MCF 10A (cell line): ENCODE data around the gene ADTRP. TPM values are rescaled to one million over a fixed set of nuclear protein-coding genes. Genes with fewer than 3 reads are reported as not detected.

ENCODE experiments used
- BruUV-seq: library from RNA; stranded (reverse); fragments of 400-500 nt; replicated peaks from 2 replicates; lab custom pipeline; 2021; lab: Mats Ljungman, UMichigan
- CTCF ChIA-PET: fragments of 300-600 bp; sonication (Branson Sonifier 250); formaldehyde crosslinking; extraction: SDS; loops from one replicate; lab custom pipeline; 2021; ENCODE audit warnings: antibody characterized with exemption, inconsistent platforms; lab: Yijun Ruan, JAX
- POLR2A ChIA-PET: fragments of 300-600, 350-650 bp; sonication (Branson Sonifier 250); formaldehyde crosslinking; extraction: SDS; loops from one replicate; lab custom pipeline; 2020; ENCODE audit warnings: antibody characterized with exemption, inconsistent platforms; lab: Yijun Ruan, JAX
- DNase-seq: peaks from one replicate; pipeline ENCODE4 v3.0.0-alpha.2; 2018; ENCODE audit not compliant: unreplicated experiment
- H3K27ac Mint-ChIP-seq: one replicate; pipeline ENCODE4 v1.8.0; 2022; ENCODE audit warnings: mild to moderate bottlenecking, low read depth, mixed read lengths; ENCODE audit not compliant: unreplicated experiment
- H3K27me3 Mint-ChIP-seq: one replicate; pipeline ENCODE4 v1.8.0; 2022; ENCODE audit warnings: mixed read lengths; ENCODE audit not compliant: insufficient read depth, unreplicated experiment
- H3K36me3 Mint-ChIP-seq: one replicate; pipeline ENCODE4 v1.8.0; 2022; ENCODE audit warnings: mild to moderate bottlenecking, moderate library complexity, mixed read lengths; ENCODE audit not compliant: insufficient read depth, unreplicated experiment
- H3K4me1 Mint-ChIP-seq: one replicate; pipeline ENCODE4 v1.8.0; 2022; ENCODE audit warnings: mixed read lengths; ENCODE audit not compliant: insufficient read depth, unreplicated experiment
- H3K4me3 Mint-ChIP-seq: one replicate; pipeline ENCODE4 v1.8.0; 2022; ENCODE audit warnings: mild to moderate bottlenecking, moderate library complexity, mixed read lengths; ENCODE audit not compliant: unreplicated experiment
- H3K9me3 Mint-ChIP-seq: one replicate; pipeline ENCODE4 v1.8.0; 2022; ENCODE audit warnings: mixed read lengths; ENCODE audit not compliant: unreplicated experiment
- CTCF ChIP-seq: fragments of 200-600 bp; IDR thresholded peaks from one replicate; pipeline ENCODE4 v1.8.0; 2022; ENCODE audit warnings: antibody characterized with exemption, mild to moderate bottlenecking; ENCODE audit not compliant: unreplicated experiment
- intact Hi-C: fragments of 100-400 bp; cut with micrococcal nuclease; formaldehyde crosslinking; loops from 2 replicates; pipeline ENCODE4 v1.14.1; 2022
- total RNA-seq: library from RNA; stranded (reverse); gene quantifications from 2 replicates; pipeline ENCODE4 v1.2.3, GENCODE V29; 2022

Gene ADTRP
- total RNA-seq, 1 experiment from 2014 or later, result 14.8 TPM

- no peaks in the 10 kb centered on the region for H3K36me3 Mint-ChIP-seq
- DNase-seq, result no peak
- BruUV-seq, result no TSS peak
- no peak overlapping the region for H3K4me3 Mint-ChIP-seq
- no peaks in the 10 kb centered on the region for H3K27me3 Mint-ChIP-seq
- intact Hi-C loops, result no loop called here
- H3K9me3 Mint-ChIP-seq, result no peaks in the 10 kb centered on the region
- ChIA-PET CTCF (no interaction called here), POLR2A (no interaction called here)
- H3K27ac Mint-ChIP-seq, result no peak overlapping the region
- no peak for TF ChIP-seq CTCF
- H3K4me1 Mint-ChIP-seq, result peaks cover 1% of the 10 kb centered on the region
Measured at GRCh38 chr6:11724286-11724685, 54.3 kb downstream of the ADTRP start.

- no peaks in the 10 kb centered on the region for H3K4me1 Mint-ChIP-seq
- H3K4me3 Mint-ChIP-seq, result no peak overlapping the region
- ChIA-PET CTCF (interaction anchor here (0.5 to 1.6 kb wide), 4 partner anchors 22 to 847 kb away, joined by 3 to 4 read pairs (median 4); no protein-coding TSS in a partner anchor), POLR2A (no interaction called here)
- H3K36me3 Mint-ChIP-seq, result no peaks in the 10 kb centered on the region
- TF ChIP-seq CTCF, result no peak
- H3K27ac Mint-ChIP-seq, result no peak overlapping the region
- no TSS peak for BruUV-seq
- DNase-seq, result no peak
- no peaks in the 10 kb centered on the region for H3K9me3 Mint-ChIP-seq
- no peaks in the 10 kb centered on the region for H3K27me3 Mint-ChIP-seq
- intact Hi-C loops, result no loop called here
Measured at GRCh38 chr6:11722805-11723631, 55.6 kb downstream of the ADTRP start.

- ChIA-PET CTCF (interaction anchor here (0.6 to 1.6 kb wide), 2 partner anchors 22 to 67 kb away, joined by 3 to 4 read pairs; no protein-coding TSS in a partner anchor), POLR2A (interaction anchor here (0.8 to 1.5 kb wide), 2 partner anchors 10 to 640 kb away, joined by 4 to 7 read pairs; no protein-coding TSS in a partner anchor)
- Mint-ChIP-seq H3K36me3 (no peaks in the 10 kb centered on the region), H3K9me3 (no peaks in the 10 kb centered on the region), H3K4me1 (no peaks in the 10 kb centered on the region), H3K4me3 (no peak overlapping the region), H3K27me3 (no peaks in the 10 kb centered on the region), H3K27ac (no peak overlapping the region)
- no TSS peak for BruUV-seq
- no peak for DNase-seq
- no peak for TF ChIP-seq CTCF
- intact Hi-C loops, result no loop called here
Measured at GRCh38 chr6:11722220-11722619, 56.4 kb downstream of the ADTRP start.

GRCh38 chr6:11718463-11718862 lies 60.1 kb downstream of the ADTRP start:
- no peak for DNase-seq
- ChIA-PET POLR2A (interaction anchor here (0.6 kb wide), 1 partner anchor 319 kb away, joined by 3 read pairs; no protein-coding TSS in a partner anchor), CTCF (interaction anchor here (0.6 kb wide), 1 partner anchor 51 kb away, joined by 3 read pairs; no protein-coding TSS in a partner anchor)
- Mint-ChIP-seq H3K9me3 (no peaks in the 10 kb centered on the region), H3K27ac (no peak overlapping the region), H3K27me3 (no peaks in the 10 kb centered on the region), H3K4me3 (no peak overlapping the region), H3K36me3 (no peaks in the 10 kb centered on the region), H3K4me1 (no peaks in the 10 kb centered on the region)
- no peak for TF ChIP-seq CTCF
- BruUV-seq, result no TSS peak
- intact Hi-C loops, result no loop called here
